NB4 (cell line): ENCODE measurements around the gene CREB5.

ENCODE experiments used
- POLR2A ChIP-seq: IDR thresholded peaks from 2 replicates; pipeline ENCODE4 v1.6.1; 2011; ENCODE audit warnings: mild to moderate bottlenecking; ENCODE audit not compliant: insufficient read length; ENCODE audit errors: extremely low read depth
- TF ChIP-seq, protein P1 (sequence below): IDR thresholded peaks from one replicate; pipeline ENCODE4 v1.5.1; 2012; ENCODE audit warnings: low read depth, low read length

DNA sequence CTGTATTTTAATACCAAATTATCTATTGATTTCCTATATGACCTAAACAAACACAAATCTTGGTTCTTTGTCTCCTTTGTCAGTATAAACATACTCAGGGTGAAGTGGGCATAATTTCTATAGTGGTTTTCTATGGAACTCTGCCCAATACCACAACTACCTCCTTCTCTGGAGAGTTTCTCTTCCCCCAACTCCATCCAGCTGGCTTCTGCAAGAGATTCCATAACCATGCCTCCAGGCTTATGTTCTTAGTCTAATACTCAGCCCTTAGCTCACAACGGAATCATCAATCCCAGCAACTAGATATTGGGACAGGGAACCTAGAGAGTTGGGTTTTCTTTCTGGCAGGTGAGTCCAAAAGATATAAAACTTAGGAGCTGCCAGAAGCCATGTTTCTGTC is 418.5 kb downstream of the CREB5 start:
- no peak for TF ChIP-seq POLR2A
- TF ChIP-seq, protein P1, sequence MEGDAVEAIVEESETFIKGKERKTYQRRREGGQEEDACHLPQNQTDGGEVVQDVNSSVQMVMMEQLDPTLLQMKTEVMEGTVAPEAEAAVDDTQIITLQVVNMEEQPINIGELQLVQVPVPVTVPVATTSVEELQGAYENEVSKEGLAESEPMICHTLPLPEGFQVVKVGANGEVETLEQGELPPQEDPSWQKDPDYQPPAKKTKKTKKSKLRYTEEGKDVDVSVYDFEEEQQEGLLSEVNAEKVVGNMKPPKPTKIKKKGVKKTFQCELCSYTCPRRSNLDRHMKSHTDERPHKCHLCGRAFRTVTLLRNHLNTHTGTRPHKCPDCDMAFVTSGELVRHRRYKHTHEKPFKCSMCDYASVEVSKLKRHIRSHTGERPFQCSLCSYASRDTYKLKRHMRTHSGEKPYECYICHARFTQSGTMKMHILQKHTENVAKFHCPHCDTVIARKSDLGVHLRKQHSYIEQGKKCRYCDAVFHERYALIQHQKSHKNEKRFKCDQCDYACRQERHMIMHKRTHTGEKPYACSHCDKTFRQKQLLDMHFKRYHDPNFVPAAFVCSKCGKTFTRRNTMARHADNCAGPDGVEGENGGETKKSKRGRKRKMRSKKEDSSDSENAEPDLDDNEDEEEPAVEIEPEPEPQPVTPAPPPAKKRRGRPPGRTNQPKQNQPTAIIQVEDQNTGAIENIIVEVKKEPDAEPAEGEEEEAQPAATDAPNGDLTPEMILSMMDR: no peak
